Neutrophil (primary cell): ENCODE results near the gene SORCS2.

Experiments used
- H3K27ac ChIP-seq: fragments of 200-600 bp; sonication (generic); 2 replicates; pipeline ENCODE4 v1.5.1; 2016; ENCODE audit warnings: mild to moderate bottlenecking, moderate library complexity
- H3K27me3 ChIP-seq: fragments of 200-600 bp; sonication (generic); 2 replicates; pipeline ENCODE4 v1.6.0; 2016; ENCODE audit warnings: mild to moderate bottlenecking
- H3K36me3 ChIP-seq: fragments of 200-600 bp; sonication (generic); 2 replicates; pipeline ENCODE4 v1.5.1; 2017
- H3K4me1 ChIP-seq, 2 experiments: fragments of 200-600 bp in 1 of 2; sonication (generic) in 1 of 2; 1 replicate in 1 of 2; 2 replicates in 1 of 2; pipeline versions ENCODE4 v1.5.1 to v1.6.1; 2013 to 2016; ENCODE audit warnings: low read depth in 1 of 2, low read length in 1 of 2, mild to moderate bottlenecking in 1 of 2, moderate library complexity in 1 of 2; ENCODE audit not compliant: control insufficient read depth in 1 of 2, insufficient read depth in 1 of 2
- H3K4me3 ChIP-seq, 2 experiments: fragments of 200-600 bp in 1 of 2; sonication (generic) in 1 of 2; 1 replicate in 1 of 2; 2 replicates in 1 of 2; pipeline ENCODE4 v1.5.1; 2013 to 2016; ENCODE audit warnings: low read depth in 1 of 2, low read length in 1 of 2, mild to moderate bottlenecking in 1 of 2, moderate library complexity in 1 of 2
- H3K9me3 ChIP-seq: fragments of 200-600 bp; sonication (generic); 2 replicates; pipeline ENCODE4 v1.5.1; 2016
- CTCF ChIP-seq: fragments of 200-600 bp; sonication (generic); IDR thresholded peaks from 2 replicates; pipeline ENCODE4 v1.5.1; 2016; ENCODE audit warnings: antibody characterized with exemption

Gene SORCS2

GRCh38 chr4:7777871-7778509 is 585.7 kb downstream of the SORCS2 start:
- Histone ChIP-seq H3K27me3 (no peaks in the 10 kb centered on the region), H3K4me3 (no peak overlapping the region), H3K36me3 (peaks cover 35% of the 10 kb centered on the region), H3K9me3 (no peaks in the 10 kb centered on the region), H3K27ac (no peak overlapping the region), H3K4me1 (no peaks in the 10 kb centered on the region)
- TF ChIP-seq CTCF = no peak

GRCh38 chr4:7778510-7779431 is 586.4 kb downstream of the SORCS2 start:
- no peak for TF ChIP-seq CTCF
- H3K27ac ChIP-seq = no peak overlapping the region

GRCh38 chr4:7779432-7779768 is 587.1 kb downstream of the SORCS2 start:
- no peak for TF ChIP-seq CTCF
- H3K4me3 ChIP-seq = no peak overlapping the region
- H3K27me3 ChIP-seq = no peaks in the 10 kb centered on the region
- no peaks in the 10 kb centered on the region for H3K9me3 ChIP-seq
- peaks cover 29% of the 10 kb centered on the region for H3K36me3 ChIP-seq
- no peak overlapping the region for H3K27ac ChIP-seq
- H3K4me1 ChIP-seq = no peaks in the 10 kb centered on the region

More at GRCh38 chr4:7778510-7779431, 586.4 kb downstream of the SORCS2 start:
- Histone ChIP-seq H3K4me1 (no peaks in the 10 kb centered on the region), H3K9me3 (no peaks in the 10 kb centered on the region), H3K27me3 (no peaks in the 10 kb centered on the region), H3K36me3 (peaks cover 30% of the 10 kb centered on the region), H3K4me3 (no peak overlapping the region)

GRCh38 chr4:7780751-7781348 is 588.5 kb downstream of the SORCS2 start:
- H3K36me3 ChIP-seq = peaks cover 37% of the 10 kb centered on the region

GRCh38 chr4:7781366-7781765 is 589.0 kb downstream of the SORCS2 start:
- Histone ChIP-seq H3K9me3 (no peaks in the 10 kb centered on the region), H3K36me3 (peaks cover 37% of the 10 kb centered on the region), H3K4me1 (no peaks in the 10 kb centered on the region), H3K27ac (no peak overlapping the region), H3K4me3 (no peak overlapping the region), H3K27me3 (no peaks in the 10 kb centered on the region)
- TF ChIP-seq CTCF = no peak

More at GRCh38 chr4:7780751-7781348, 588.5 kb downstream of the SORCS2 start:
- no peak for TF ChIP-seq CTCF
- Histone ChIP-seq H3K27ac (no peak overlapping the region), H3K4me3 (no peak overlapping the region), H3K4me1 (no peaks in the 10 kb centered on the region), H3K27me3 (no peaks in the 10 kb centered on the region), H3K9me3 (no peaks in the 10 kb centered on the region)
